CD4-positive, alpha-beta T cell treated with Interferon gamma for 1 hour (primary cell): ENCODE results near the gene GRIK4.

Source experiments
- DNase-seq: peaks from one replicate; pipeline ENCODE4 v3.0.0-alpha.2; 2020

The GRIK4 gene

DNA sequence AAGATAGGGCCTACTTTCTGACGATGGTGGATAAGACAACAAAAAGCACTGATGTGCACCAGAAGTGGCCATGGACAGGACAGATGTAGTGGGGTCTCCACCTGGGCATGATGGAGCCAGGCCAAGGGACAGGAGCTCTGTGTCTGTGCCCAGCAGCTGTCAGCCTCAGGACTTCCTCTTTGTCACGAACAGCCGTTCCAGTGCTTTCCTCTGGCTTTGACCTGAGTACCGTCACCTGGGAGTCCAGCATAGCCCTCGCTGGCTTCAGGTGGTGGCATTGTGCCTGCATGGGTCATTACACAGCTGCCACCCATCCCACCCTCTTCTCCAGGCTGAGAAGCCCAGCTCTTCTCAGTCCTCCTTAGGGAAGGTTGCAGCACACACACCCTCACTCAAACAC lies 137.8 kb downstream of the GRIK4 start:
- no peak for DNase-seq

DNA sequence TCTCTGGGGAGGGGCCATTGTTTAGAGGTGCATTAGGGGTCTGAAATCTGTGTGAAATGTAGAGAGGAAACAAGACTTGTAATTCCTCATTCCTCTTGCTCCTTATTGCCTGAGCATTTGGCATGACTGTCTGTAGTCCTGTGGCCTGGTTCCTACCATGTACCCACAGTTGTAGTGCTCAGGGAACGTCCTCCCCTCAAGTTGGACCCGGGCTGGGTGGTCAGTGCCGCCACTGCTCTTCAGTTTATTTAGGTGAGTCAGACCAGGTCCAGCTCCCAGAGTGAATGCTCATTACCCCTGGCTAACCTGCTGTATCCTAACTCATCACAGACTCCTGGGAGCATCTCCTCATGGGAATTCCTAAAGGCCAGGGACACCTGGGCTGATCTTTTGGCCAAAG lies 139.8 kb downstream of the GRIK4 start:
- no peak for DNase-seq

DNA sequence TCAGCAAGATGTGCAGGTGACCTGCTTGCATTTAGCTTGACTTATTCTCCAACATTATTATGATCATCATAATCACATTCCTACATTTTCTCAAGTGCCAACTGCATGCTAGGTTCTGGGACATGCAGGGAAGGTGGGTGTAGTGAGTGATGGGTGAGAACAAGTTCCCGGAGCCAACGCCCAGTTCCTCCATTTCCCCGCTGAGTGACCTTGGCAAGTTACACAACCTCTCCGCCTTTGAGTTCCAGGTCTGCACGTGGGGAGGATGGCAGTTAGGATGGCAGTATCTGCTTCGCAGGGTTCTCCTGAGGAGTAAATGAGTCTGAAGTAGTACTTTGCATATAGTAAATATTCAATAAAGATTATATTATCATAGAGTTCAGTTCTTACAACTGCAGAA lies 140.3 kb downstream of the GRIK4 start:
- no peak for DNase-seq

DNA sequence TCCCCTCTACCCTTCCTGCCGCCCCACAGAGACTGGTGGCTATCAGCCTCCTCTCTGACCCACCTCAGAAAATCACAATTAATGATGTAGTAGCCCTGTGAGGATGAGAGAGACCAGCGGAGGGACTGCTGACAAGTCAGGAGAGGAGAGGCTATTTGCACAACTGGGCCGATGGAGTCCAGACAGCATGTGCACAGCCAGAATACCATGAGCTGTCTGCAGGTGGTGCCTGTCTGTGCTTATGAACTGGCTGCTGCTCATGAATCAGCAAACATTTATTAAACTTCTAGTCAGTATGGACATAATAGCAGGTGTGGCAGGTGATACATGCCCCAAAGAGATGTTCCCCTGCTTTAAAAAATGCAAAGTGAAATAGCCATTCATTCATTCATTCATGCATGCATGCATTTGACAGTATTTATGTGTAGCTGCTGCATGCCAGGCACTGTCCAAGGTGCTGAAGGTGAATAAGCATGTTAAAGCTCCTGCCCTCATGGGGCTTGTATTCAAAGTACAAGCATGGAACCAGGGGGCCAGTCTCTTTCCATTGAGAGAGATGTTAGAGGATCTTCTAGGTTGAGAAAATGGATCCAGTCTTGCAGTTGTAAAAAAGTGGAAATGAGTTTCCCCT lies 141.3 kb downstream of the GRIK4 start:
- DNase-seq: no peak

DNA sequence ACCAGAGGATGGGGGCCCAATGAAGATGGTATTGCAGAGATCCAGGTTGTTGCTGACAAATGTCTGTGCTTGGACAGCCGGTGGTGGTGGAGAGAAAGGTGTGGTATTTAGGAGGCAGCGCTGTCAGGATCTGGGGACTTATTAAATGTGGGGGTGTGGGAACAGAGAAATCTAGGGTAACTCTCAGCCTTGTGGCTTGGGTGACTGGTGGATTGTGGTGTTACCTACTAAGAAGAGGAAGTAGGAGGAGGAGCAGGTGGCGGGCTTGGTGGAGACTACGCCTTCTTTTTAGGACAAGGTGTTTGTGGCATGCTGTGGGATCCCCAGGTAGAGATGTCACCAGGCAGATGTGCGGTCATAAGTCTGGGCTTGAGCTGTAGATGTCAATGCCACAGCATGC lies 144.0 kb downstream of the GRIK4 start:
- no peak for DNase-seq

DNA sequence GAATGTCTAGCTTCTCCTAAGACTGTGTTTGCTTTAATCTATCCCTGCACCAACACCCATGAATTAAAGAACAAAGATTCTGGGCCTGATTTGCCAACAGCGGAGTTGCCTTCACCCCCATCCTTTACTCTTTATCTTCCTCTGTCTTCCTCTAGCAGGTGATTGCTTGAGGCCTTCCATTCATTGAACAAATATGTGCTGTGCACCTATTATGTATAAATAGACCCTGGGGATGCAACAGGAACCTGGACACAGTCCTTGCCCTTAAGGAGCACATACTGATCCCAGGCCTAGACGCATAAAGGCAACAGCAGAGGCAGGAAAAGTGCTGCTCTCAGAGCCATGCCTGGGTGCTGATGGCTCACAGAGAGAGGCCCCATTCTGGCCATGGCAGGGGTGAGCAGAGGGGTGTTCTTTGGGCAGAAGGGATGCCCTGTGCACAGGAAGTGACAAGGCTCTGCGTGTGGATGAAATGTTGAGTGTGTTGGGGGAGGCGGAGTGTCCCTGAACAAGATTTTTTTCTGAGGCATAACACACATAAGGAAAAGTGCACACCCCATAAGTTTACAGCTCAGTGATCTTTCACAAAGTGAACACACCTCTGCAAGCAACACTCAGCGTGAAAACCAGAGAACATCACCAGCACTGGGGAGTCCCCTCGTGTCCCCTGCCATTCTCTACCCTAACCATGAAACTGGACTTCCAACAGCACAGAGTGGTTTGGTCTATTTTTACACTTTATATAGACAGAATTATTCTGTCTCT lies 145.9 kb downstream of the GRIK4 start:
- no peak for DNase-seq

DNA sequence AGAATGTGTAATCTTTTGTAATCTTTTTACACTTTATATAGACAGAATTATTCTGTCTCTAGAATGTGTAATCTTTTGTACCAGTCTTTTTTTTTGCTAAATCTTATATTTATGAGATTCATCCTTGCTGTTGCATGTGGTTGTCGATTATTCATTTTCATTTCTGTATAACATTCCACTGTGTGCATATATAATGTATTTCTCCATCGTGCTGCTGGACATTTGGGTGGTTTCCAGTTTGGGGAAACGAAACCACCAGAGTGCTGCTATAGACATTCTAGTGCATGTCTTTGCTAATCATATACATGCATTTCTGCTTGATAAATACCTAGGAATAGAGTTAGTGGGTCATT lies 146.5 kb downstream of the GRIK4 start:
- DNase-seq: no peak

DNA sequence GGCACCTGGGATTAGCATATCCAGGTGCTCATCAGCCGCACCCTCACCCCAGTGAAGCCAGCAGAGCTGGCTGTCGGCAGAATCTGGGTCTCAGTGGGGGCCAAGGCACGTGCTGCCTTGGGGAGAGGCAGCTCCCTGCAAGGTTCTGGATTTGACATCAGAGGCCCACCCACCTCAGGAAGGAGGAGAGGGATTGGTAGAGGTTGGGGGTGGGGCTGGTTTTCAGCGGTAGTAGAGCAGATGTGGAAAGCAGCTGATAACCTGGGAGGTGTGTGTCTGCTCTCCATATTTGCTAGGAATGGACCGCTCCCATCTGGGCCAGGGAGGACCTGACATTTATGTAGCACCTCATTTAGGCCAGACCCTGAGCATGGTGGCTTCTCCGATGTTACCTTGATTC lies 147.5 kb downstream of the GRIK4 start:
- DNase-seq: no peak

DNA sequence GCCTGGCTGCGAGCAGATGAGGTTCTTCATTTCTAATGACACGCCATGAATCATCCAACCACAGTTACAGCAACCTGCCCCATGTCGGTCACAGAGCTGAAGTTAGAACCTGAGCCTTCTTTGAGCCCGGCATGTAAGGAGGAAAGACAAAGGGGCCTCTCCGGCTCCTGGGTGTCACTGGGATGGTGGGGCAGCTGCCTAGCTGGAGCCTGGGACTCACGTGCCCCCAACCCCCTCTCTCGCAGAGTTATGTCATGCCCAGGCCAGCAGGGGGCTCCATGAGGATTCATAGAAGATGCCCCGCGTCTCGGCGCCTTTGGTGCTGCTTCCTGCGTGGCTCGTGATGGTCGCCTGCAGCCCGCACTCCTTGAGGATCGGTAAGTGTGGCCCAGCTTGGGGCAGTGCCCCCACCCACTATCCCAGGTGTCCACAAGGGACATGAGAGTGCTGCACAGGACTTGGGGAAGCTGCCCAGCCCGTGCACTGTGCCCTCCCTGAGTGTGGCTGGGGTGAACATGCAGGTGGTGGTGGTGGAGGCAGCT lies 148.5 kb downstream of the GRIK4 start:
- no peak for DNase-seq

DNA sequence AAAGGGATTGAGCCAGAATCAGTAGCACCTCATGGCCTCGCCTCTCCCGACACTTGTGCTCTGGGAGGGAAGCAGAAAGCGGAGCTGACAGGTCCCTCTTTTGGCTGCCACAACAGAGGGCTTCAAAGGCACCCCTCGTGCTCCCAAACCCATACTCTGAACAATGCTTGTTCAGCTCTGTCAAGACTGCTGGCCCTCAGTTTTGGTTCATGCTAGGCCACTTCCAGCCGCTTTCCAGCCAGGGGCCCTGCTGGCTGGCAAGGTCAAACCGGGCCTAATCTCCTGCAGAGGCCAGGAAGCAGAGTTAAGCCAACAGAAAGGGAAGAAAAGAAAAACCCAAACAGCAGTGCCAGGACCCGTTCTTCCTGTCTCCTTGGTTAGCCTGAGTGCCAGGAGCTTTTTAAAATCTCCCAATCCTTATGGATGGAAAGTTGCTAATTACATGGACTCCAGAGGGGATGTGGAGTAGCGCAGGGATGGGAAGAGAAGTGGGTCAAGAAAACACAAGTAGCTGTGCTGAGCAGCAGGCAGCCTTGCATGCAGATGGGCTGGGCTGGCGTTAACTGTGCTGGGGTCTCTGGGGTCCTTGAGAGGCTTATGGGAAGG lies 150.6 kb downstream of the GRIK4 start:
- no peak for DNase-seq

DNA sequence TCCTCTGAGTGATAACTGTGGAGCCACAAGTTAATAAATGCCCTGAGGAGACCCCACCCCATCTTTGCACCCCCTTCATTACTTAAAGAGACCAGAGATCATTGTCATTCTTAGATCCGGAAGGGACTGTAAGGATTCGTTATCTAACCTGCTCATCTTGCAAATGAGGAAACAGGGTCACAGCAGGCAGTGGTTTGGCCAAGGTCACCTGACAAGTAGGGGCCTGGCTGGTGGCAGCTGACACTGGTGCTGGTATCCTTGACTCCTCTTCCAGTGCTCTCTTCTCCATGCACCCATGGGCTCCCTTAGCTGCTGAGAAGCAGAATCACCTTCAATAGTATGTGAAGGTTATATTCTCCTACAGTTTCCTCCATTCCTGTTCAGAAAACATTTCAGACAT lies 151.6 kb downstream of the GRIK4 start:
- DNase-seq: no peak

DNA sequence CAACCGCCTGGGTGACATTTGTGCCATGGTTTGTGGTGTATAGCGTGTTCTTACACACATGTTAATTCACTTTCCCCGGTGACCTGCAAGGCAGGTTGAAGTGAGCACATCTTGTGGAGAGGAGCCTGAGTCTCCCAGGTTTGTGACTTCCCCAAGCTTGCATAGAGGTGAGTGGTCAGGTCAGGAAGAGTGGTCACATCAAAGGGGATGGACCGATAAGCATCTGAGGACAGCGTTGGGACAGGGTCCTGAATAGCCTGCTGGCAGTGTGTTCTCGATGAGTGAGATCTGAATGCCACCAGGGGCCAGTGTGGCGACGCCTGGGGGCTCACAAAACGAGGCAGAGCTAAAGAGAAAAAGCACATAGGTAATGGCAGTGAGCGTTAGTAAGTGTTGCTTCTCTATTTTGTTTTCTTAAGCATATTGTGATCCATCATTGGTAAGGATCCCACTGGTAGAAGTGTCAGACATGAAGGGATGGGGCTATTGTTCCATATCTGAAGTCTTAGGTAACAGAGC lies 154.6 kb downstream of the GRIK4 start:
- DNase-seq: no peak

DNA sequence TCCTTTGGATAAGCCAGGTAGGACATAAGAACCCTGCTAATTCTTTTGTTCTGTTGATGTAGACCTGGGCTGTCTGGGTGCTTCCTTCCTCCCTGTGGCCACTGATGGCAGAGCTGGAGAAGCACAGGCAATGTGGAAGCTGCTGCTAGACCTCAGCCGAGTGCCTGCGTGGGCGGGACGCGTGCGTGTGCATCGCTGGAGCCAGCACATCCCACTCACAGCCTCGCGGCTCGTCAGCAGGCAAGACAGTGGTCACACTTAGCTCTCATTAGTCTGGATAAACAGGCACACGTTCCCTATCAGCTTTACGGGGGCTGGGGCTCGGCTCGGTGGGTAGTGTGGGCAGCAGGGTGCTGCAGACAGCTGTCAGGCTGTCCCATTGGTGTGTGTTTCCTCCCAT lies 155.7 kb downstream of the GRIK4 start:
- DNase-seq: no peak

DNA sequence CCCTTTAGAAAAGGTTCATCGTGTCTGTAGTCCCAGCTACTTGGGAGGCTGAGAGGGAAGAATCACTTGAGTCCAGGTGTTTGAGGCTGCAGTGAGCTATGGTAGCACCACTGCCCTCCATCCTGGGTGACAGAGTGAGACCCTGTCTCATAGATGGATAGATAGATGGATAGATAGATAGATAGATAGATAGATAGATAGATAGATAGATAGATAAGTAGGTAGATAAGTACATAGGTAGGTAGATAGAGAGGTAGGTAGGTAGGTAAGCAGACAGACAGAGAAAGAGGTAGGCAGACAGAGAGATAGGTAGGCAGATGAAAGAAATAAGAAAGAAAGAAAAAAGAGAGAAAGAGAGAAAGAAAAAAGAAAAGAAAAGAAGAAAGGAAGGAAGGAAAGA lies 156.4 kb downstream of the GRIK4 start:
- no peak for DNase-seq

DNA sequence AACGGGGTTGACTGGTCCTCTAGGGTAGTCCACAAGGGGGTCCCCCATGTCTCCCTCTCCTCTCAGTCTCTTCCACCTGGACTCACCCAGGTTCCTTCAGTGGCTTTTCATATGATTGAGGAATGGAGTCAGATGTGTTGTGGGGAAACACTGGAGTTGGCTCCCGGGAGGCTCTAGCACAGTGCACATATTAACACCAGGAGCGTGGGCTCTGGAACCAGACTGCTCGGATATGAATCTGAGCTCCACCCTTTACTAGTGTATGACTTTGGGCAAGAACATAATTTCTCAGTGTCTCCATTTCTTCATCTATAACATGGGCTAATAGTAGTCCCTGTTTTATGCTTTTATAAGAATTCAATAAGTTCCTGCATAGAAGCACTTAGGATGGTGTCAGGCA lies 157.0 kb downstream of the GRIK4 start:
- DNase-seq: no peak

DNA sequence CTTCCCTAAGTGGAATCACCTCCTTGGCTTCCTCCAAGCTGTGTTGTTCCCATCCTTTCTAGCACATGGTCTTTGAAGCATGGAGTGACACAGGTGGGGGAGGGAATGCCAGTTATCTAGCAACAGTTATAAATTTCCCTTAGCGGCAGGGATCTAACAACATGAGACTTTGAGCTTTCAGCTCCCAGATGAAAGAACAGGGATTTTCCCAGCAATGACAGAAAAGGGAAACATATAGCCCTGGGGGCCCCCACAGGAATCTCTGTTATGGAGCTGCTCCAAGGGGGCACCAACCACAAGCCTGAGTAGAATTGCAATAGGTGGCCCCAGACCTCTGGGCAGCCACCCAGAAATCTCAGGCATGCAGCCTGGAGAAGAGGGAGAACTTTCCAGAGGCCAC lies 163.0 kb downstream of the GRIK4 start:
- no peak for DNase-seq

DNA sequence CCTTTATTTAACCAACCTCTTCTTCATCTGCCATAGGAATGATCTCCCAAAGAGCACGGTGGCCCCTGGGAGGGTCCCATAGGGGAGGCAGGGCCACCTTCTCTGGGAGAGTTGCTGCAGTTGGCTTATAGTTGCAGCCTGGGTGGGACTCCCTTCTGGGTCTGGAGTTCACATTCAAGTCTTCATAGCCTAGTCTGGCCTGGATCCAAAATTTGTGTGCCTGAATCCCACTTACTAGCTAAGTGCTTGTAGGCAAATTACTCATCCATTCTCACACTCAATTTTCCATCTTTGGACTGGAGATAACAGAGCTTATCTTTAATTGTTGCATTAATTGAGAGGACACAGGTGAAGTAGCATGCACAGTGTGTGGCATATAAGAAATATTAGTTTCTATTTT lies 163.6 kb downstream of the GRIK4 start:
- no peak for DNase-seq

DNA sequence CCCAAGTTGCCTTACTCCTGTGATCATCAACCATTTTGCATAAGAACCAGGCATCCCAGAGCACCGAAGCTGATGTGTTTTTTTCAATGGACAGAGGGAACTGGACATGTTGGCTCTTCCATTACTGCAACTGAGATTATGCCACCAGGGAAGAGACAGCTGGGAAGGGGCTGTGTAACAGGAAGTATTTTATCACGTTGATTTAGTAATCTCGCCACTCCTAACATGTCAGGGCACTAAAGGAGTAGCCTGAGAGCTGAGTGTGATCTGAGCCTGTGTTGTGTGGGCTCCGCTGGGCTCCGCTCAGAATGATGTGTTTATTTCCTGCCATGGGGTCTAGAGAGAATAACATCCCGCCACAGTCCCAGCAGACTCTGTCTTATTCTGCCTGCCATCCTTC lies 165.4 kb downstream of the GRIK4 start:
- no peak for DNase-seq

DNA sequence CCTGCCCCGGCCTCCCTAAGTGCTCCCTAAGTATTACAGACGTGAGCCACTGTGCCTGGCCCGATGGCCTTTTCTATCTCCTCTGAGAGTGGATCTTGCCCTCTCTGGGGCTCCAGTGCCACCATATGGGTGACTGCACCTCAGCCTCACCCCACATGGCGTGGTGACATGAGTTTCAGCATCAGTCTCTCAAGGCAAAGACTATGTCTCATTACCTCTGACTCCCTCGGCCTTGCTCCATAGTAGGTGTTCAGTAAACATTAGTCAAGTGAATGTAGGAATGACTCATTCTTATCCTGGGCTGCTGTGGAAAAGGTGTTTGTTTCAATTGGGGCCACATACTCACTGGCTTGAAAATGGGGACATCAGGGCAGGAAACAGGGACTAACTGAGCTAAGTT lies 168.8 kb downstream of the GRIK4 start:
- no peak for DNase-seq

DNA sequence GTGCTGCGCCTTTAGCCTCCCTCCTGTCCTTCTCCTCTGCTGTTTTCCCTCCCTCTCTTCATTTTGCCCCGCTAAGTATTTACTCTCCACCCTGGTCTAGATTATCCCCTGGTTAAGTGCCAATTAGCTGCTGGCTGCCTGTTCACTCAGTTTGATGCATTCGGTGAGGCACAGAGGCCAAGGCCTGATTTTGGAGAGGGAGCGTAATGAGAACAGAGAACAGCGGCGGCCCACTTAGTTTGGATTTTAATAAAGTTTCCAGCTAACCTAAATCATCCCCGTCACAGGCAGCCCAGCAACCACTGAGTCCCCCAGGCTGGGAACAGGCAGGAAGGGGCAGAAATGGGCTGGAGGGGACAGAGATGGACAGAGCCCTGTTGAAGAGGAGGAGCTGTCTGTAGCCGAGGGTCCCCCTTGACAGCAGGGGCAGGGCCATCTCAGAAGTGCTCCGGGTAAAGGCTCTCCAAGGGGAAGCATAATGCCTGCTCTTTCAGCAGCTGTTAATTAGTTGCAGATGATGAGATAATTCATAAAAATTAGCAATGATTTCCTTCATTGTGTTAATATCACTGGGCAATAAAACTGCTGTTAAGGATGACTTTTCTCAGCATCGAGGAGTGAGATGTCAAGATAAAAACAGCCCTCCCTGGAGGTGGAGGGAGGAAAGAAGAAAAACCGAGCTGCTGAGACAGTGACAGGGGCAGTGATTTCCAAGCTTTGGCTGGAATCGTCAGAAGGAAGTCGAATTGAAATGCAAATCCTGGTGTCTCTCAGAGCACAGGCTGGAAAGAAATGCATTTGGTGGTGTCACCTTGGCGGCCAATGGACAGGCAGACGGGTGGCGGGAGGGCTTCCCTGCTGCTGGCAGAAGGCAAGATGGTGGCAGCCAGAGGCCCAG lies 170.1 kb downstream of the GRIK4 start:
- no peak for DNase-seq

DNA sequence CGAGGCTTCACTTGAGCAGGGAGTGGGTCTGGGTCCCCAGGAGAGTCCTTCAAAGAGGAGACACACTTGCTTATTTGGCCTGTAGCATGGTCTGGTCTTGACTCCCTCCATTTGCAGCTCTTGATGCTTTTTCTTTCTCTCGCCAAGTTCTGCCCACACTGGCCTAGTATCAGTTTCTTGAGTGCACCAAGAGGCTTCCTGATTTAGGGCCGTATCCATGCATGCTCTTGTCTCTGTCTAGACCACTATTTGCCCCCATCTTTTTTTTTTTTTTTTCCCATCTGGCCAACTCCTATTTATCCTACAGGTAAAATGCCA lies 170.7 kb downstream of the GRIK4 start:
- DNase-seq: no peak

DNA sequence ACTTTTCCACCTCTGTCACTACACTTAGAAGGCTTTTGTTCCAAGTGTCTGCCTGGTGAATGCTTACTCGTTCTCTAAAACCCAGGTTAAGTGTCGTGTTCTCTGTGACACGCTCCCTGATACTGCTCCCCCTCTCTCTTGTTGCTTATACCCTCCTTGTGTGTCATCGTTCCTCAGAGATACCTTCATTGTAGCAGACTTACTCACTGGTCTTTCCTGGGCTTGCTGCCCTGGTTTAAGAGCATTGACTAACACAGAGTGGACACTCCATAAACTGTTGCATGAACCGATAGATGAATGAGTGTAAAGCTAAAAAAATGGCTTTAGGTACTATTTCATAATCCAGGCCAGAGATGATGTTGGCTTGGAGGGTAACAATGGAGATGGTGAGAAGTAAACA lies 171.3 kb downstream of the GRIK4 start:
- DNase-seq: no peak

DNA sequence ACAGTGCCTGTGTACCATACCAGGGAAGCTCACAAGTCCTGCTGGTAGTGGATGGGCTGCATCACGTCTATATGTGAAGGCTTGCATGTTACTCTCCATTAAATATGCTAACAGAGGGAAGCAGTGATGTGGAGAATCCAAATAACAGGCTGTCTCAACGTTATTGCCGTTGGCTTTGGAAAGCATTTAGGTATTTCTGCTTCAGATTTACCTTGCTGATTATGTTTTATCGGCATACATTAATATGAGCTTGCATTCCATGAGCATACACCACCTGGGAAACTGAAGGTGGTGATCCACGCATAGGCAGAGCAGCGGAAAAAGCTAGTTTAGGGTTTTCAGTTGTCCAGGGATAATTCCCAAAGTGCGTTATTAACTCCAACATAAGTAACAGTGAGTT lies 175.0 kb downstream of the GRIK4 start:
- DNase-seq: no peak
